PFSK-1 (cell line): ENCODE results near the gene RAB44.

ENCODE experiments used
- POLR2AphosphoS5 ChIP-seq: IDR thresholded peaks from 2 replicates; pipeline ENCODE4 v1.6.1; 2012; ENCODE audit warnings: low read depth, mild to moderate bottlenecking, control low read depth, low read length, moderate library complexity
- REST ChIP-seq, 2 experiments: IDR thresholded peaks; 2 replicates each; pipeline versions ENCODE4 v1.6.1 to v1.8.0; 2011 to 2012; ENCODE audit warnings: low read depth in 2 of 2, low read length in 2 of 2, control low read depth in 1 of 2, inconsistent platforms in 1 of 2, mild to moderate bottlenecking in 1 of 2, moderate library complexity in 1 of 2; ENCODE audit not compliant: insufficient read depth in 1 of 2

- no peak for TF ChIP-seq REST (IDR thresholded peaks at IDR 0.05; ENCODE audit: insufficient read depth in 1 of 2, low read depth in 2 of 2, low read length in 2 of 2)
- TF ChIP-seq POLR2AphosphoS5, result no peak
Observed at GRCh38 chr6:36715469-36715868, 17.8 kb downstream of the RAB44 start.
